HG02943 (cell line): ENCODE data around the gene CHMP4B.
A peak's percentile ranks its signal among the peaks of the same experiment; 100 is the strongest.

Experiments
- ATAC-seq: cut with Tn5 transposase; IDR thresholded peaks from one replicate; pipeline ENCODE4 v1.9.1; 2021; ENCODE audit warnings: mild to moderate bottlenecking, low read depth, moderate library complexity; ENCODE audit not compliant: unreplicated experiment

Gene CHMP4B

DNA sequence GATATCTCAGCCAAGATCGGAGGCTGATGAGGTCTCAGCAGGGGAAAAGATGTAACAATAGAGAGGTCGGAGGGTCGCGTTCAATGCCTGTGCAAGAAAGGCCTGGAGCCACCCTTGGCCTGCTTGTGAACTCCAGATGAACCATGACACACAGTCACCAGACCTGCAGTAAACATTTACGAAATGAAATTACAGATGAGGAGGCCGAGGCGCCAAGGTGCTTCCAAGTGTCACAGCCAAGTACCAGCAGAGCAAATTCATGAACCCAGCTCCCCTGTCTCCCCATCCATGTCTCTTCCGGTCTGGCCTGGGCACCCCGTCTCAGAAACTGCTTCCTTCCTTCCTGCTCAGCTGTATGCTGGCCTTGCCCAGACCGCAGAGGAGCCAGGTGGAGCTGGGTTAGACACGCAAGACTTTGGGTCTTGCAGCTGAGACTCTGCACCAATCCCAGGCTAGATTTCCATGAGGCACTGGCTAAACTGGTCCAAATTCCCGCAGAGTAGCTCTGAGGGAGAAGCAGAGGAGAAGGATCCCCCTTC is 48.1 kb downstream of the CHMP4B start:
- ATAC-seq: no peak

DNA sequence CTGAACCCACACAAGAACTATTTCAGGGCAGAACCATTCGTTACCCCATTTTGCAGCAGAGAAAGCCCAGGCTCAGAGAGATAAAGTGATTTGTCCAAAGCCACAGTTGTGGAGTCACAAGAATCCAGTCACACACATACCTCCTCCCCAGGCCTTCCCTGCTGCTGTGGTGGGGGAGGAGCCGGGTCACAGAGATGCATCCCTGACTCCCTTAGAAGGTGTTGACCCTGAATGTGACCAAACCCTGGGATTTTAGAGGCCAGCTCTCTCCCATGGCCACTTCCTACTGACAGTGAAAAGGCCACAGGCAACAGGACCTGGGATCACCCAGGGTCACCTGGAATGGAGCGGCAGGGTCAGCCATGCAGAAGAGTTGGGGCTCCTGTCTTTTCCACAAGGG is 48.6 kb downstream of the CHMP4B start:
- no peak for ATAC-seq

DNA sequence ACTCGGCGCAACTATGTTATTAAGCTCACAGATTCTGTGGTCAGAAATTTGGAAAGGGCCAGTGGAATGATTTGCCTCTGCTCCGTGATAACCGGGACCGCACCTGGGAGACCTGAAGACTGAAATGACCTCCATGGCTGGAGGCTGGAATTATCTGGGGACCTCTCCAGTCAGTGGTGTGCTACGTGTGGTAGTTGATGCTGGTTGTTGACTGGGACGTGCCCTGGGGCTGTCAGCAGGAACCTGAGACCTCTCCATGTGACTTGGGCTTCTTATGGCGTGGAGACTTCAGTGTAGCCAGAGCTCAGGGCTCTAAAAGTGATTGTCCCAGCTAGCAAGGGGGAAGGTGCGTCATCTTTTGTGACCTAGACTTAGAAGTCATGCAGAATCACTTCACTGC is 50.3 kb downstream of the CHMP4B start:
- no peak for ATAC-seq

DNA sequence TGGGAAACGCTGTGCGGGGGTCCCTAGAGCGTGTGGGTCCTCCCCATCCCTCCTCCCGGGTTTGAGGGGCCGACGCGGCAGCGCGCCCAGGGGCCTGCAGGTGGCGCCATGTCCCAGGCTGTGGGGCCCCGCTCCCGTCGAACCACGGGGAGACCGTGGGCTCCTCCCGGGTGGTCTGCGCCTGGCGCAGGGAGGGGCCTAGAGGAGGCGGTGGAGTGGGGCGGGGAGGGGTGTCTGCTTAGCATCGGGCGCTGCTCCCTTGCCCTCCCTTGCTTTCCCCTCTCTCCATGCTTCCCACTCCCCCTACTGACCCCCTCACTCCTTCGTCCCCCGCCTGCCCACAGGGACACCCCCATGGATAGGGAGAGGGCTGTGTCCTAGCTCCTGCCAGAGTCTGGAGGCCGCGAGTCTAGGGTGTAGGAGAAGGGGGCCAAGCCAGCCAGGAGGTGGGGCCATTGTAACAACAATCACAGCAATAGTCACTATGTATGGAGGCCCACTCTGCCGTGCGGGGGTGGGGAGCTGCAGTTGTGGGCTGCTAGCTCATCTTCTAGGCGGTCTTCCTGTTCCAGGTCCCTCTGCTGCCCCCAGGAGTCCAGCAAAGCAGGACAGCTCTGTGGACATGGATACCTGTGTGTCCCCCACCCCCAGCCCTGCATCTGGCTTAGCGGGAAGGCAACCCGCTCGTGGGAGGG is 51.7 kb downstream of the CHMP4B start:
- no peak for ATAC-seq

DNA sequence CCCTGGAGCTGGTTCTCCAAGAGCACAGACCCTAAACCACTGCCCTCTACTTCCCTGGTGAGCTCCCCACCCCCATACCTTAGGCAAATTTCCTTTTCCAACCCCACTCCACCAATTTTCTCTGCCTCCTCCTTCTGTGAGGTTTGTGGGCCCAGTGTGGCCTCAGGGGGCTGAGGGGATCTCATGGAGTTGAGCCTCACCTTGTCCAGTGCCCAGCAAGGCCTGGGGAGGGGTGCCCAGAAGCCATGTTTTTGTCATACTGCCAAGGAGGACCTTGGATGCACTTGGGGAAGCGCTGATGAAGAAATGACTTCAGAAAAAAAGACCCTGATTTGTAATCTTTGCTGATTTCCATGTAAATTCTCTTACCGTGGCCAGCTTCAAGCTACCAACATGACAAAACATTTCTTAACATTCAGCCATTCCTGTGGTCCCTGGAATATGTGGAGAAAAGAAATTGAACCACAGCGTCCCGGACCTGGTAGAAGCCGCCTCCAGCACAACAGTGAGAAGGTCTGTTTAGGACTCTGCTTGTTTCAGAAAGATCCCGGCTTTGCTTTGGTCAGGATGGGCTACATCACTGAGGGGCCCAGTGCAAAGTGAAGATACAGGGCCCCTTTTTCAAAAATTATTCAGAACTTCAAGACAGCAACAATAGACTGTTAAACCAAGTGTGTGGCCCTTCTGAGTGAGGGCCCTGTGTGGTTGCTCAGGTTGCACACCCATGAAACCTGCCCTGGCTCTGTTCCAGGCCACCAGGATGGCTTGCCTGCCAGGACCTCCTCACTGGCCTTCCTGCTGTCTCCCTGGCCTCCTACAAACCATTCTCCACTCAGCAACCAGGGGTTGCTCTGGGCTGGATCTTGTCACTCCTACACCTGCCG is 52.5 kb downstream of the CHMP4B start:
- ATAC-seq: no peak

DNA sequence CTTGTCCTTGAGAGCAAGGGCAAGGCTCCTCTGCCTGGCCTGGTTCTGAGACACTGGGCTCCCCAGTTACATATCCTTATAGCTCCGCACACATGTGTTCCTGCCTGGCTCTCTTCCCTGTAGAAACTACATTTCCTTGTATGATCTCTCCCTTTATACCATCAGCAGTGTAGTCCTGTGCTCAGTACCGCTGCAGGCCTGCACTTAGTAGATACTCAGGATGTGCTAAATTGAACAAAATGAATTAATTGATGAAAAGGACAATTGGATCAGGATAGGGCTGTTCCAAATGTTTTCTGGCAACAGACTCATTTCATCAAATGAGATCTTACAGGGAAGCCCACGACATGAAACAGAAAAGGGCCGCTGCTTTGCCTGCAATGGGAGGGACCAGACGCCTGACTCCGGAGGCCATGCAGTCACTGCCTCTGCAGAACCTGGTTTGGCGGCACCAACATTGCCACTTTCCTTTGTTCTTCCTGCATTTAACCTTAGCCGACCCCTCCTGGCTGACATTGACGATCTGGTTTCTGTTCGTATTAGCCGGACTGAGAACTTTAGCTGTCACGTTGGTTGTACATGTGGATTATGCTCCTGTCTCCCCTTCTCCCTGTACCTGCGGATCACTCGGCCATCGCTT is 53.3 kb downstream of the CHMP4B start:
- ATAC-seq: no peak

DNA sequence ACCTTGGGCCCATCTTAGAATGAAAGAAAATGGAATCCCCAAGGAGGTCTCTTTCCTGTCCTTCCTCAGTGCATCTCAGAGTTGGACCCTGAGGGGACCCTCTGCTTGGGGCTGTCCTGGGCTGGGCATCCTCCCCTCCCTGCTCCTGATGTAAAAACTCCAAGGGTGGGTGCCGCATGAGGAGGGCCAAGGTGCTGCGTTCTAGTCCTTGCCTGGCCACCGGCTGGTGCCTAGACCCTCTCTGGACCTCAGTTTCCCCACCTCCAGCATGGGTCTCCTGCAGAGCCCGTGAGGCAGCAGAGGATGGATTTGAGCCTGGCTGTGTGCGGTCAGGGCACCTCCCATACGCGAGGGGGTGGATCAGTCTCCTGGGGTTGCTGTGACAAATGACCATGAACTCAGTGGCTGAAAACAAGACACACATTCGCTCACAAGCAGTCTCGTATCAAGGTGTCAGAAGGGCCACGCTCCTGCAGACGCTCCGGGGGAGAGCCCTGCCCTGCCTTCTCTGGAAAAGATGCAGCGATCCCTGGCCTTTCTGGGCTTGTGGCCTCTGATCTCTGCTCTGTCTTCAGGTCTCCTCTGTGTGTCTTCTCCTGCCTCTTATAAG is 54.7 kb downstream of the CHMP4B start:
- ATAC-seq: no peak

DNA sequence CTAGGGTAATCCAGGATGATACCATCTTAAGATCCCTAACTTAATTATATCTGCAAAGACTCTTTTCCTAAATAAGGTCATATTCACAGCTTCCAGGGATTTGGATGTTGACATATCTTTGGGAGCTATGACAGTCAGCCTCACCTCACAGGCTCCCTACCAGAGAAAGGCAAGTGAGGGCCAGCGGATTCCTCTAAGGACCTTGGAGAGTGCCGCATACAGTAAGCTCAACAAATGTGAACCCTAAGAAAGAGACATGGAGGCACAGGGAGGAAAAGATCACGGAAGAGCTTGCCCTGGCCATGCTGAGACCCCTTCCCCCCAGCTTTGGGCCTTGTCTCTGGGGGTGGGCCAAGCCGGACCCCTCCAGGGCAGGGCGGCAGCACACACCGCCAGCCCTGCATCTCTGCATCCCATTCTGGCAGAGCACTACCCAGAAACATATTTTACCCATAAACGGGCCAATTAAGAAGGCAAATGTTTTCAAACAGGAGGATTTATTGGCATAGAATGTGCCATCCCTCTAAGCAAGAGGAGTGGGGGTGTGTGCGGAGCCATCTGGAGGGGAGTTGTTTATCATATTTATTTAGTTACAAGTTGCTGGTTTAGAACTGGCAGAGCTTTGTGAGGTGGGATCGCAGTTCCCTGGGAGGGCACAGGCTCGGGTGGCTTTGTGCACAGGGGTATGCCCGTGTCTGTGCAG is 55.4 kb downstream of the CHMP4B start:
- no peak for ATAC-seq

DNA sequence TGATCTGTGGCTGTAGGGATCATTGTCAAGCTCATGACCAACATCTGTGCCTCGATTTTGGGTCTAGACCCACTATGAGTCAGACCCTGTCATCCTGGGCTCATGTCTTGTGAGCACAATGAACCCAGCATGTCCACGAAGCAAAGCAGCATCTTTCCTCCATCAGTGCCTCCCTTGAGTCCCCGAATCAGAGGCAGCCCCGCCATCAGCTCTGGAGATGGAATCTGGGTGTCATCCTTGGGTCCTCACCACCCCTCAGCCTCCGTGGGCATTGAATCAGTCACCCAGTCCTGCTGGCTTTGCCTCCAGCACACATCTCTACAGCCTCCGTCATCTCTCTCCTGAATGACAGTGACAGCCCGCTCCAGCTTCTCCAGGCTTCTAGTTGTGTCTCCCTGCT is 56.9 kb downstream of the CHMP4B start:
- no peak for ATAC-seq

DNA sequence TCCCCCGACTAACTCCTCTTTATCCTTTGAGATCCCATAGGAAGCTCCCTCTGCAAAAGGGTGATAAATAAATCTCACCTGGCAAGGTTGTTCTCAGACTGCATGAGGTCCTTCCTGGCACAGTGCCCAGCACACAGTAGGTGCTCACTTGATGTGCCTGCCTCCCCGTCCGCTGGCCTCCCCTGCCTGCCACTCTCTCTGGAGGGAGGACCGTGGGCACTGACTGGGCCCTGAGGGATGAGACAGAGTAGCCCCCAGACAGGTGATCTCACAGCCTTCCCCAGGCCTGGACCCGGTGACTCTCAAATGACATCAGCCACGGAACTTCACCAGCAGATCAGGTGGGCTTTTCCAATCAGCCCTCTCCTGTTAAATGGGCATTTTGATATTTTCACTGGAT is 57.4 kb downstream of the CHMP4B start:
- no peak for ATAC-seq

DNA sequence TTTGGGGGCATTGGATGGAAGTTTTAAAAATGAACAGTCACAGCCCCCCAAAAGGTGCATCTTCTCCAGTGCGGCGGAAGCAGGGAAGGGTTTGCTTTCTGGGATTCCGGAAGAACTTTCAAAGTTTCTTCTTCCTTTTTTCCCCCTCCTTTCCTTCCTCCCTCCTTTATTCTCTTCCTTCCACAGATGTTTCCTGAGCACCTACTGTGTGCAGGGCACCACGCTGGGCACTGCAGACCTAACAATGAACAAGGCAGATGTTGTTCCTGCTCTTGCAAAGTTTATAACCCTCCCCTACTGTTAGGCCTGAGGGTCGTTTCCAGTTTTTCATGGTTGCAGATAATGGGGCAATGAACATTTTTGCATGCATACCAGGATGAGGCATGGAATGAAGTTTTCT is 58.1 kb downstream of the CHMP4B start:
- ATAC-seq: no peak

DNA sequence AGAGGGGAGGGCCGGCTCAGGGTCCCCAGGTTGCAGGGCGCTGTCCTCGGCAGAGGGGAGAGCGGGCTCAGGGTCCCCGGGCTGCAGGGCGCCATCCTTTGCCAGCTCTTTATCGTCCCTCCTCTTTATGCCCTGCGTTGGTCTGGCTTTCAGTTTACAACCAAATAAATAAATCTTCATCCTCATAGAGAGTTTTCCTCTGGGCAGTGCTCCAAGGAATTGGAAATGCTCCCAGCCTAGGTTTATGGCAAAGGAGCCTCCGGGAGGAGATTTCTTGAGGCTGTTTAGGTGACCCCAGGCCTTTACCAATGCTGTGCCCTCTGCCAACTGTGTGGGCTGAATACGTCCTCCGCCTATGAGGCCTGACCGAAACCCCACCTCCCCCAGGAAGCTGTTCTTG is 60.2 kb downstream of the CHMP4B start:
- no peak for ATAC-seq

DNA sequence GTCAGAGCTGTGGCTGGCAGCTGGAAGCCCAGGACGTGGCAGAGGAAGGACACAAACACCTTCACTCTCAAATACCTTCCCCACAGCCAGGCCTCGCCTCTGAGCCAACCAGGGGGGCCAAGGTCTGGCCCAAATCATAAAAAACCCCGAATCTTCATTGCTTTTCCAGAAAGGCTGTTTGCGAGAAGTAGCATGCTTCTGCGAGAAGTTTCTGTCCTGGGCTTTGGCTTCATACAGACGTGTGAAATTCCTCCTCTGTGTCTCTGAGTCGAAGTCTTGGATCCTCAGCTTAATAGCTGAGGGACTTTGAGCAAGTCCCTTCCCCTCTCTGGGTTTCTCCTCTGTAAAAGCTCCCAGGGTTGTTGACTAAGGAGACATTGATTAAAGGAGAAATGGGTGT is 63.0 kb downstream of the CHMP4B start:
- ATAC-seq: no peak

DNA sequence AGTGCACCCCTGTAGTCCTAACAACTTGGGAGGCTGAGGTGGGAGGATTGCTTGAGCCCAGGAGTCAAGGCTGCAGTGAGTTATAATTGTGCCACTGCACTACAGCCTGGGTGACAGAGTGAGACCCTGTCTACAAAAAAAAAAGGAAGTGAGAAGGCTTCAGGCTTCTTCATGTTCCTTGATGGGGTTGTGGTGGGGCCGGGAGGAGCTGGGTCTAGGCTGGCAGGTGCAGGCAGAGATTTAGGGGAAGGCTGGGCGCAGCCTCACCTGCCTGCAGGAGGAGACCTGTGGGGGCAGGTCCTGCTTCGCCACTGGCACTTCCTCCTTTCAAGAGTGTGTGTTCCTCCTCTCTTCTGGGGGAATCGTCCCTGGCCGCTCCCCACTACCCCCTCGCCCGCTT is 63.9 kb downstream of the CHMP4B start:
- ATAC-seq: peak; percentile 77

DNA sequence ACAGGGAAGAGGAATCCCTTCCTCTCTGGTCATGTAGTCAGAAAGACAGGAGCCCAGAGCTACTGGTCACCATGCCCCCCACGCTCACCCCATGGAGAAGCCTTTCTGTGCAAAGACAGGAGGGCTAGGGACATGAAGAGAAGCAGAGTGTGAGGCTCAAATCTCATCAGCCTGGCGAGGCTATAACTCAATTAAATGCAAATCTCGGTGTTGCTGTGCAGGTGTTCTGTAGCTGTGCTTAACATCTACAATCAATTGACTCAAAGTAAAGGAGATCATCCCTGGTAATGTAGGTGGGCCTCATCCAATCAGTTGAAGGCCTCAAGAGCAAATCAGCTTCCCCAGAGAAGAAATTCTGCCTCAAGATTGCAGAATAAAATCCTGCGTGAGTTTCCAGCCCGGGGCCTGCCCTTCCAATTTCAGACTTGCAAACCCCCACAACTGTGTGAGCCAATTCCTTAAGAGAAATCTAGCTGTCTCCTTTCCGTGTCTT is 64.4 kb downstream of the CHMP4B start:
- no peak for ATAC-seq

DNA sequence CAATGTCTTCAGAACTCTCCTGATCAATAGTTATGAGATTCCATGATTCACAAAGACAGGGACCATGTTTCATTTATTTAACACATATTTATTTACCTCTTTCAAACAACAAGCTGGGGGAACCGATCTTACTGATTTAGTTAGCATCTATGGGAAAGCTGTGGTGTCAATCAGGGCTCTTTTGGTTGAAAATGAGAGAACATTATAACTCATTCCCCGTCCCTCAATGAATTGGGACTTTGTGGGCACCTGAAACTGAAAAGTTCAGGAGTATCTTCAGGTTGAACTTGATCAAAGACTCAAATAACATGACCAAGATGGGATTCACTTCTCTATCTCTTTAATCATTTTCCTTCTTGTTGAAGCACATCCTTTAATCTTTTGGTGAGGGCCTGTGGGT is 67.4 kb downstream of the CHMP4B start:
- ATAC-seq: no peak

DNA sequence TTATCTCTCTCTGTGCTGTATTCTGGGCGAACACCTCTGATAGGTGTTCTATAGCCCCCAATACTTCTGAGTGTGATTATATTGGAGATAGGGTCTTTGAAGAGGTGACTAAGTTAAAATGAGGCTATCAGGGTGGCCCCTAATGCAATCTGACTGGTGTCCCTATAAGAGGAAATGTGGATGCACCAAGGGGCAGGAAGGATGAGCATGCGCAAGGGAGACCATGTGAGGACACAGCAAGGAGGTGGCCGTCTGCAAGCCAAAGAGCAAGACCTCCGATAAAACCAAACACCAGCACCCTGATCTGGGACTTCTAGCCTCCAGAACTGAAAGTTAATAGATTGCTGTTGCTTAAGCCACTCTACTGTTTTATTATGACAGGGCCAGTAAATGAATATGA is 69.2 kb downstream of the CHMP4B start:
- ATAC-seq: no peak

DNA sequence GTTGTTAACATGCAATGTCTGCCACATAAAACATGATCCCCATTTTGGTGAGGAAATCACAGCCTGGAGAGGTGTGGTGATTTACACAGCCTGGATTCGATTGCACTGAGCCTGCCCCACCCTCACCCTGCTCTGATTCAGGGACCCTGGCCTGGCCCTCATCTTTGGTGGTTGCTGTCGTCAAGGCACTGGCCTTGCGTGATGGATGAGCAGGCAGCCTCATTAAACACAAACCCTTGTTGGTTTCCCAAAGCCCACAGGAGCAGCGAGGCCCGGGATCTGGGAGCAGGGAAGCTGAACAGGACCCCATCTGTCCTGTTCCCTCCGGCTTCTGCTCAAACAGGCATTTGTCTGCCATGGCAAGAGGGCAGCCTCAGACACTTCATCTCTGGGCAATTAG is 70.8 kb downstream of the CHMP4B start:
- no peak for ATAC-seq

DNA sequence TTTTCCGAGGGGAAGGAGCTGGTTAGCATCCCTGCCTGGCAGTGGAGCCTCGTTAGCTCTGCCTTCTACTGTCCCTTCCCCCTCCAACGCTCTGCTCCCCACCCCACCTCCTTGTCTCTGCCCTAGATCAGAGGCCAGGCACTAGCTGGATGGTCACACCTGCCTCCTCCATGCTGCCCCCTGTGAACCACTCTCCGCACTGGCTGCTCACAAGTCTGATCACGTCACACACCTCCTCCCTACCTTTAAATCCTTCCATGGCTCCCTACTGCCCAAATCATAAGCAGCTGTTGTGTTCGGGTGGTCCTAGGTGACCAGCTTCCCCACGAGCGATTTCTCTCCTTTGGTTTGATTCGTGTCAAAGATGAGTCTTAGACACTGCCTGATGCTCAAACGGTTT is 71.3 kb downstream of the CHMP4B start:
- no peak for ATAC-seq

DNA sequence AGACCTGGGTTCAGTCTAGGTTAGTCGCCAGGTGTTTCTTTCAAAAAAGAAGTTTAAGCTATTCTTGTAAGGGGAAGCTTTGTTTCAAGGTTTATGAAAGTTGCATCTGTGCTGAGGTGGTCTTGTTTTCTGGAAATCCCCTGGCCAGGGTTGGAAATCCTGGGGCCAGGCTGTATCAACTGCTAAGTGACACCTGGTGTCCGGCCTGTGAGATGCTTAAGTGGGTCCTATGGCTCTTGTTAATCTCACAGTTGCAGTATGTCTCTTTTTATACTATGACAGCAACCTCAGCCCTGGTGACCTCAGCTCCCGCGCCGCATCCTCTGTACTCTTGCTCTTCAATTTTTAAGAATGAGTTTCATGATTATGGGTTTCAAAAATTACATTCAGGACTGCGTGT is 72.0 kb downstream of the CHMP4B start:
- ATAC-seq: no peak
